Activated CD8-positive, alpha-beta memory T cell treated with anti-CD3 and anti-CD28 coated beads, Interleukin-2, amount 50 U/mL, for 1 hour (primary cell): ENCODE measurements around the gene TRIM49C.
"Not testable (repeated sequence)": the region's sequence is repeated elsewhere in the genome, so short reads cannot be mapped to it uniquely, and the experiment has no call there.

Experiments used
- DNase-seq: peaks from one replicate; pipeline ENCODE4 v3.0.0-alpha.2; 2020; ENCODE audit errors: extremely low read depth

Gene TRIM49C, protein sequence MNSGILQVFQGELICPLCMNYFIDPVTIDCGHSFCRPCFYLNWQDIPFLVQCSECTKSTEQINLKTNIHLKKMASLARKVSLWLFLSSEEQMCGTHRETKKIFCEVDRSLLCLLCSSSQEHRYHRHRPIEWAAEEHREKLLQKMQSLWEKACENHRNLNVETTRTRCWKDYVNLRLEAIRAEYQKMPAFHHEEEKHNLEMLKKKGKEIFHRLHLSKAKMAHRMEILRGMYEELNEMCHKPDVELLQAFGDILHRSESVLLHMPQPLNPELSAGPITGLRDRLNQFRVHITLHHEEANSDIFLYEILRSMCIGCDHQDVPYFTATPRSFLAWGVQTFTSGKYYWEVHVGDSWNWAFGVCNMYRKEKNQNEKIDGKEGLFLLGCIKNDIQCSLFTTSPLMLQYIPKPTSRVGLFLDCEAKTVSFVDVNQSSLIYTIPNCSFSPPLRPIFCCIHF

DNA sequence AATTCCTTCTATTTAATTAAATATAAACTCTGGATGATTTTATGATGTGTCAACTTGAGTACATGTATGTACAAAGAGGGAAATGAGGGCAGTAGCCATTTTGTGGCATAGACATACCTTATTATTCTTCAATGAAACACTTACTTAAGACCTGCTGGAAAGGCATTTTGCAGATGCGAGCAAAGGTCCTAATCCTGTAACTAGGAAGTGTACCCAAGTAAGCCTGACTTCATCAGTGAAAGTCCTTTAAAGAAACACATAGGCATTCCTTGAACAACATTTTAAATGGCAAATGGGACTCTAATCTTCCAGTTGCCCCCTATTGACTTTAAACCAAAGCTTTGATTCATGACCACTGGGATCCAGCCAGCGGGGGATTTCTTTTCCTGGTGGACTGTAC lies at the start of gene TRIM49C:
TRIM49C (plus strand) TSS at position 301 of the 400 bp plus-strand sequence. CDS start 4,106 bp downstream, outside the sequence.
- not testable (repeated sequence) for DNase-seq

DNA sequence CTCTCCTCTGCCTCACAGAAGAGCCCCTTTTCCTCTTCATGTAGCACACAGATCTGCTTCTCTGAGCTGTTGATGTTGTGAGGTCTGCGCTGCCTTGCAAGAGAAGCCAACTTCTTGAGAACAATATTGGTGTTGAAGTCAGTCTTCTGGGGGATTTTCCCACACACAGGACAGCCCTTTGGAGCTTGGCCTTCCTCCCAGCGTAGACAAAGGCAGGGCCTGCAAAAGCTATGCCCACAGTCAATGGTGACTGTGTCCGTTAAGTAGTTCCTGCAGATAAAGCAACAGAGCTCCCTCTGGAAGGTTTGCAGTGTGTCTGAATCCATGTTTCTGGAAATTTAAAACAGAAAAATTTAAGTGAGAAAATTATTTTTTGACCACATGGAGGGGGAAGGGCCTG lies 6.7 kb upstream of the TRIM49C start:
- not testable (repeated sequence) for DNase-seq

DNA sequence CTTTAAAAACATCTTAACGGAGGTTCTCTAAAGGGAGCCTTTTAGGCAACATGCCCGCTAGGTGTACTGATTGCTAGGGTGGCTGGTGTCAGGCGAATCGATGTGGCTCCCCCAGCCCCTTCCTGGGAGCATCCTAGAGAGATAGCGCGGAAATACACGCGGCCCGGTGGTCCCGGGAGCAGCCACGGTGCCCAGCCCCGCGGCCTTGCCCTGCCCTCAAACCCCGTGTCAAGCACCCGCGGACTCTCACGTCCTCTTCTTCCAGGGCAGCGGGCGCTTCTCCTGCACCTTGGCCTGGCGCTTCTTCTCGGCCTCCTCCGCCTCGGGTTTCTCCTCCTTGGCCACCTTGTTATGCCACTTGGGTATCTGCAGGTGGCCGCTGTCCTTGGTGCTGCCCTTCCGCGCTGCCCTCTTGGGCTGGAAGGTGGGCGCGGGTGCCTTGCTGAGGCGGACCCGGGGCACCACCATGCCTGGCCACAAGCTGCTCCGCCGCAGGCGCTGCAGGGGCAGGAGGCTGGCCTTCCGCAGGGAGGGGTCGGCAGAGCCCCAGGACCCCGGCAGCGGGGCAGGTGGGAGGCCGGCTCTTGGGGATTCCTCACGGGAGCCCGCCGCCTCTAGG lies 20.8 kb downstream of the TRIM49C start:
- DNase-seq = not testable (repeated sequence)

DNA sequence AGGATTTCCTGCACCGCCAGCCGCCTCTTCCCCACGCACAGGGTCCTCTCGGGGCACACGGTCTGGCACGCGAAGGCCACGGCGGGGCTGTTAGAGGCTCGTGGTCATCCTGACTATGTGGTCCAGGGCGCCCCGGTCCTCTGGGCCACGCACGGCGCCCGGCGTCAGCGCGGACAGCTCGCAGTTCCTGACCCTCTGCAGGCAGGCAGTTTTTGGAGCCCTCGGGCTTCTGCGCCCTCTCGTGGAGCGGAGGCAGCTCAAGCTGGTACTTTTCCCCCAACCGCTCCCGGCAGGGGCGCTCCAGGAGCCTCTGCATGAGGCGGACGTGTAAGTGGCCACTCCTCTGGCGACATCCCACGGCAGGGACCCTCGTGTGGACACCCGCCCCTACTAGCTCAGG lies 21.4 kb downstream of the TRIM49C start:
- not testable (repeated sequence) for DNase-seq

DNA sequence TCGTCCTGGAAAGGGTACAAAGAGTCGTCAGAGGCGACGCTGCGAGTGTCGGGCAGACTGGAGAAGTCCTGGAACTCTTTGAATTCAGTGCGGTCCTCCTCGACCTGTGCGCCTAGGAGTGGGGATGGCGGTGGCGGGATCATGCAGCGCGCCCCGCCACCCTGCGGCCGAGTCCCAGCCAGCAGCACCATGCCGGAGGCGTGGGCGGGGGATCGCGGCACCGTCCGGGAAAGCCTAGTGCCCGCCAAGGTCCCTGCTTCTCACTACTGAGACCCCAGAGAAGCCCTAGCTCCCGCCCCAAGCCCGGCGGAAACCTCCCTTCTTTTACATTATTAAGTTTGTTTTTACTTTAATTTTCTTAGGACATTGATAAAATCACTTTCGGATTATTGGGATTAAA lies 22.6 kb downstream of the TRIM49C start:
- not testable (repeated sequence) for DNase-seq

DNA sequence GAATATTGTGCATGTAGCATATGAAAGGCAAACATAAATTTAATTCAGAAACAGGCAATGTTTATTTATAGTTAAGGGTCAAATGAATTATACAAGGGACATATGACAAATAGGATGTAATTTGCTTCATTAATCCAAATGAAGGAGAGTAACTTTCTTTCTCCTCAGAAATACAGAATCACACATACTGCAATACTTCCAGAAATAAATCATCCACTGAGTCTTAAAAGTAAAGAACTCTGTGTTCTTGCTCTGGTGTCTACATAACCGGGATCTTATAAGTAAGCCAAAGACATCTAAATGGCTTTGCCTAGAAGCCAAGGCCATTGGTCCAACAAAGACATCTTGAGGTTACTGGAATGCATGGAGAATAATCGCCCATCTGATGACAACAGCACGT lies 54.7 kb downstream of the TRIM49C start, which contains the start of gene UBTFL1:
UBTFL1 (plus strand) TSS at position 301 of the 400 bp plus-strand sequence; CDS start at position 301, 0 bp downstream.
- not testable (repeated sequence) for DNase-seq

DNA sequence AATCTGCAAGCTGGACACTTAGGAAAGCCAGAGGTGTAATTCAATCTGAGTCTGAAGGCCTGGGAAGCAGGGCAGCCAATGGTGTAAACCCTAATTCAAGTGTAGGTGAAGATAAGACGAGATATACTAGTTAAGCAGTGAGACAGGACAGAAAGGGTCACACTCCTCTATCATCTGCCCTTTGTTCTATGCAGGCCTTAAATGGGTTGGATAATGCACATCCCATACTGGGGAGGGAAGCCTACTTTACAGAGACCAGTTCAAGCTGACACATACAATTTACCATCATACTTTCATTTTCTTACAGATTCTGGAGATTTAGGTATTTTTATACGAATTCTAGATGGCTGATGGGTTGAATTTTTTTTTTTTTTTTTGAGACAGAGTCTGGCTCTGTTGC lies 57.8 kb downstream of the TRIM49C start:
- DNase-seq = not testable (repeated sequence)
